DMS79 treated with DMSO at 0.1 percent for 48 hours (cell line): ENCODE measurements around the gene TBCCD1.

Experiments used
- DNase-seq: peaks from one replicate; lab custom pipeline; 2025; lab: John Stamatoyannopoulos, UW

The TBCCD1 gene, protein sequence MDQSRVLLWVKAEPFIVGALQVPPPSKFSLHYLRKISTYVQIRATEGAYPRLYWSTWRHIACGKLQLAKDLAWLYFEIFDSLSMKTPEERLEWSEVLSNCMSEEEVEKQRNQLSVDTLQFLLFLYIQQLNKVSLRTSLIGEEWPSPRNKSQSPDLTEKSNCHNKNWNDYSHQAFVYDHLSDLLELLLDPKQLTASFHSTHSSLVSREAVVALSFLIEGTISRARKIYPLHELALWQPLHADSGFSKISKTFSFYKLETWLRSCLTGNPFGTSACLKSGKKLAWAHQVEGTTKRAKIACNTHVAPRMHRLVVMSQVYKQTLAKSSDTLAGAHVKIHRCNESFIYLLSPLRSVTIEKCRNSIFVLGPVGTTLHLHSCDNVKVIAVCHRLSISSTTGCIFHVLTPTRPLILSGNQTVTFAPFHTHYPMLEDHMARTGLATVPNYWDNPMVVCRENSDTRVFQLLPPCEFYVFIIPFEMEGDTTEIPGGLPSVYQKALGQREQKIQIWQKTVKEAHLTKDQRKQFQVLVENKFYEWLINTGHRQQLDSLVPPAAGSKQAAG

DNA sequence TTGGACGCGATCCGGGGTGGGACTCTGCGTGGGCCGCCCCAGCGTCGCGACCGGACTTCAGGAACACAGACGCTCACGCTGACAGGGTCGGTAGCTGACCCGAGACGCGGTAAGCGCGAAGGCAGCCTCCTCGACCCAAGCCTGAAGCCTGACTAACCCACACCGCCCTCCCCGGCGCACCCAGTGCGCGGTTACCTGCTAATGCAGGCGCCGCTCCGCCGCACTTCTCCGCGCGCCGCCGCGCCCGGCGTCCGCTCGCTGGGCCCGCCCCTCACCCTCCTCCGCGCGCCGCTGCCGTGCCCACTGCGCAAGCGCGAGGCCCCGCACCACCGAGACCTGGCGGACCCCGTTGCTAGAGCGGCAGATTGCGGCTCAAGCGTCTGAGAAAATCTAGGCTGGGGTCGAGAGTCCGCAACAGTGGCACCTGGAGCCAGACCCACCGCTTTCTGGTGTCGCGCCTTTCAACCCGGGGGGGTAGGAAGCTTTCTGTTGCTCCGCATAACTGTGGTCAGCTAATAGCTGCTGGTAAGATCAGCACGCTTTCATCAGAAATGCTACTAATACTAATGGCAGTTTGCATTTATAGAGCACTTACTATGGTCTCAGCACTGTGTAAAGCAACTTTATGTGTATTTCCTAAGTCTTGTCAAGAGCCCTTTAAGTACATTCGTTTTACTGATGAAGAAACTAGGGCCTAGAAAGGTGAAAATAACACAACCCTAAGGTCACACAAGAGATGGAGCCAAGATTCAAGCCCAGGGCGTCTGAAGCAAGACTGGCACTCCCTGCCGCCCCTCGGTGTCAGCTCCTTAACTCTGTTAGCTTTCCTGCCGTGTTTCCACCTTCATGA lies at the start of gene TBCCD1:
Gene TBCCD1, minus strand, starts transcription at position 268 of the 850 bp plus-strand sequence. CDS start 3,010 bp downstream, outside the sequence.
- peak; percentile 87 for DNase-seq

DNA sequence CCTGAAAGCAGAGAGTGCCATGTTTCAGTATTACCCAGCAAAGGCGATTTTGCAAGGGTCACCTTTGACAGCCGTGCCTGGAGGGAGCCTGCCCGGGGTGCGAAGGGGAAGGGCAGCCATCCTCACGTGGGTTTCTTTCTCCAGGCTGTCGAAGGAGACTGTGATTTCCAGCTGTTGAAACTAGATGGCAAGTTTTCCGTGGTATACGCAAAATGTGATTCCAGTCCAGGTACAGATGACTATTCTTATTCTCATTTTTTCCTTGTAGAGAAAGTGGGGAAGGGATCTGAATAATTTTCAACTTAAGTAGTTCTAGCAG lies 49.1 kb upstream of the TBCCD1 start:
- no peak for DNase-seq

DNA sequence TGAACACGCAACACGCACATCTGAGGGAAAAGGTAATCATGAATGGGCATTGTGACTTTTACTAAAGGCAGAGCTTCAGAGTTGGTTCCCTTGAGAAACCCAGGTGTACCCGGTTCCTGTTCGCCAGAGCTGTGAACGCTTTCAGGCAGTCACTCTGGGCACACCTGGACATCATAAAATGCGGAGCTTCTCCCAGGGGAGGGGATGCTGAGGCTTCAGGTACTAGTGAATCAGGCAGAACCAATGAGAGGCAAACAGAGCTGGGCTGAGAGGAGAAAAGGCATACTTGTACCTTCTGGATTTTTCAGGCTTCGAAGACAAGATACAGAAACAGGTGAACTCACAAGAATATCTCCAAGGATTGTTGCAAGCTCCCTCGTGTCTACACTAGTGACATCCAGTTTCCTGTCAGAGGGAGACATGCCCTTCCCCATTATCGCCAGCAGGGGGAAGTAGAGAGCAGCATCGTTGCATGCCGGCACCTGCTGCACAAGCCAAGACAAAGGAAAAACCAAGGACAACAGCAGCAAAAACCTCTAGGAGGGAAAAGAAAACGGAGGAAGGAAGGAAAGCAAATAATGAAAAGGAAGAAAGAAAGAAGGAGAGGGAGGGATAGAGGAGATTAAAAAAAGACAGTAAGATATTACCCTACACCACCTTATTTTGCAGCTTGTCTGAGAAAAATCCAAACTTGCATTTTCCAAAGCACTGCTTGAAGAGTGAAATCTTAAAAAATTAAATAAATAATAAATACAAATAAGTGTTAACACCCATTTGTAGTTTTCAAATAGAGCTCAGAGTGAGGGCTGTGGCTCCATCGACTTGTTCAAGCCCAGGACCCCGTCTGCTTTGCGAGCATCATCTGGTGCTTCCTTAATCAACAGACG lies 47.7 kb upstream of the TBCCD1 start:
- peak; percentile 89 for DNase-seq

DNA sequence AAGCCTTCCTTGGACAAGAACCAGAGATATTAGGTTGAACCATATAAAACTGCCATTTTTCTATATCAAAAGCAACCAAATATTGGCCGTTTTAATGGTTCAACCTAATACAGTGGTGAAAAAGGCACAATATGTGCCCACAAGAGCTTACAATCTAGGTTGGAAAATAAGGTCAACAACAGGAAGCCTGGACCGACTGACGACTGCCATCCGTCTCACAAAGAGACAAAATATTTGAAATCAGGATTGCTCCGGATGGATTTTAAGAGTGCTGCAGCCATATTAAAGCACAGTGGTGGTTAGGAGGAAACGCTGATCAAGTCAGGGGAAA lies 47.1 kb upstream of the TBCCD1 start:
- DNase-seq = no peak

DNA sequence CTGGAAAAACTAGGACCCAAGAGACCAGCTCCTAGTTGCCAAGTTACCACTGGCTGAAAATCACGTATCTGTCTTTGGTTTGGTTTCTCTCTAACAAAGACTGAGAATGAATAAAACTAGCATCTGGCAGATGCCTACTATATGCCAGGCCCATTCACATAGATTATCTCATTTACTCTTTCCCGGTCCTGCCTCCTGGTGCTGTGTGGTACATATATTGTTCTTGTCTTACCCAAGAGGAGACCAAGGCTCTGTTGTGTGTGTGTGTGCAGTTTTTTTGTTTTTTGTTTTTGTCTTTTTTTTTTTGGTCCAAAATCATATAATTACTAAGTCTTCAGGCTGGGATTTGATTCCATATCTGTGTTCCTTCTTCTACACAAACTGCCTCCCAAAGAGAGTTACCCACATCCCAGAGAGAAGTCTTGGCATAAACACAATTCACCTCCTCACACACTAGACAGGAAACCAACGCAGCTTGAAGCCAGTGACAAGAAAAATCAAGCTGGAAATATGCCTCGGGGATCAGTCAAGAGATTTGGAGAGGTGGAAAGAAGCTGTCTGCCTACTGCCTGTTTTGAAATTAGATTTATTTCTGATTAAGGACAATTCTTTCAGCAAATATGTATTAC lies 46.6 kb upstream of the TBCCD1 start:
- peak; percentile 27 for DNase-seq

DNA sequence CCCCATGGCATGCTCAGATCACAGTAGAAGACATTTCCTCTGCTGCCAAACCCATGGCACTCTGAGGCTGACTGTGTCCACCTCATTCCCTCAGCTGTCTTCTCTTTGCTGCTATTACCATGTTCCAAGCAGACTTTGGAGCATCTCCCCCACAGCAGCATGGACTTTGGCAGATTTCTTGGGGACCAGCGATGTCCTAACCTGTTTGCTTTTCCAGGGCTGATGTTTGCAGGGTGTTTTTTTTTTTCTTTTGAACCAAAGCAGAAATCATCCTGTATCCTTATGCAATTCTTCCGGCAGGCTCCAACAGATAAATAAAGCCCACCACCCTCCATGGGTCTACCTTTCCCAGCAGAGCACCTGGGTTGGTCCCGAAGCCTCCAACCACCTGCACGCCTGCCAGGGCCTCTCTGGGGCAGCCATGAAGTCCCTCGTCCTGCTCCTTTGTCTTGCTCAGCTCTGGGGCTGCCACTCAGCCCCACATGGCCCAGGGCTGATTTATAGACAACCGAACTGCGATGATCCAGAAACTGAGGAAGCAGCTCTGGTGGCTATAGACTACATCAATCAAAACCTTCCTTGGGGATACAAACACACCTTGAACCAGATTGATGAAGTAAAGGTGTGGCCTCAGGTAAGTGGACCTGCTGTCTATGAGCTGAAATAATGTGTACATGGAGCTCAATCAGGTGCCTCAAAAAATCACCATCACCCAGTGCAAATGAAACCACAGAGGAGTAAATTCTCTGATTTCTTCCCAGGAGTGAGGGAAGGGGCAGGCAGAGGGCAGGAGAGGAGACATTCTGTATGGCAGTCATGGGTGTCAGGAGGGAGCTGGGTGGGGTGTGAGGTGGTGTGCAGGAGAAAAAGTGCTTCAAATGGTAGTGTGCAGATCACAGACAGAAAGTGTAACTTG lies 45.8 kb upstream of the TBCCD1 start, which contains the start of gene AHSG:
Gene AHSG, plus strand, starts transcription at position 340 of the 916 bp plus-strand sequence. Its CDS starts 82 bp downstream, at position 422.
- no peak for DNase-seq

DNA sequence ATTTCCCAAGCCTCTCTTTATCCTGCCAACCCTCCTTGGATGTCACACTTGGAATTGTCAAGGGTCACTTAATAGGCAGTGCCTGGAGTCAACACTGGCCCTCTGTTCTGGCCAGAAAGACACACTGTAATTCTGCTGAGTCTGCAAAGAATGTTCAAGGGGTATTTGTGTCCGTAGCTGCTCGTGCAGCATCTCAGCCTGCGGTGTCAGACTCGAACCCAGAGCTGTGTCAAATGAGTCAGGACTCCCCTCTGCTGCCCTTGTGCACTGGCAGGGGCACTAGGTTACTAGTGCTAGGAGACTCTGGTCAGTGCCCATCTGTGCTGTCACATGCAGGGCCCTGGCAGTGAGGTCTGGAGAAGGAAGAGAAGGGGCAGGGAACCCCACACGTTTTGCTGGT lies 44.9 kb upstream of the TBCCD1 start:
- no peak for DNase-seq

DNA sequence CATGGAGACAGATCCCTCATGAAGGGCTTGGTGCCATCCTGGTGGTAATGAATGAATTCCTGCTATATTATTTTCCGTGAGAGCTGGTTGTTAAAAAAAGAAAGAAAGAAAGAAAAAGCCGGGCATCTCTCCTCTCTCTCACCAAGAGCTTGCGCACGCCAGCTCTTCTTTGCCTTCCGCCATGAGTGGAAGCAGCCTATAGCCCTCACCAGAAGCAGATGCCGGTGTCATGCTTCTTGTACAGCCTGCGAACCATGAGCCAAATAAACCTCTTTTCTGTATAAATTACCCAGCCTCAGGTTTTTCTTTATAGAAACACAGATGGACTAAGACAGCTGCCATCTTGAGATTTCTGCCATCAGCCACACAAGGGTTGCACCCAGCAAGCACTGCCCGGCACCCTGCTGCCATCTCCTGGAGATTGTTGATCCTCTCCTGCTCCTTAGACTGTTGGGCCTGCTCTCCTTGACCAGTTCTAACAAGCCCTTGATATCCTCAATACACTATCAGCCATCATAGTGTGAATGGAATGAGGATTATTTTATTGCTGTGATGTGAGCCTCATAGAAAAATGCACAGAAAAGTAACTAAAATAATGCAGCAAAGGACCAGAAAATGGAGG lies 42.2 kb upstream of the TBCCD1 start:
- DNase-seq = no peak

DNA sequence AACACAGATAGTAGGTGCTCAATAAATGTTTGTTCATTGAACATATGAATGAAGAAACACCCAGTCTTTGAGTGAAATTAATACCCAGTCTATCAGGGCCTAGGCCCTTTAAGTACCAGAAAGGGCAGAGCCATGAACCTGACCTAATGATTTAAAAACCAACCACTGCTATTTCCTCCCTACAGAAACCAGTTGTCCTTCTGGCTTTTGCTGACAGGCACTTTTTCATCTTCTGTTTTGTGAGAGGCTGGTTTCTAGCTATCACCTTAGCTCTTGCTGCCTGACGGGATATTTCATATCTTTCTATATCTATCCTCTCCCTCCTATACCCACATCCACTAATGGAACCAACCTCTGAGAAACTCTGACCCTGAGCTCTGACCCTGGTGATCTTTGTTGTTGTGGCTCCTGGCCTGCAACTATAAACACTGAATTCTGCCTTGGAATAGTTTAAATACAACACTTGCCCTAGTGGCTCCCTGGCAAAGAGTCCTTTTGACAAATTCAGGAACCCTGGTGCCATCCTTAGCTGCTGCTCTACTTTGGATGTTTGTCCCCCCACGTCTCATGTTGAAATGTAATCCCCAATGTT lies 41.6 kb upstream of the TBCCD1 start:
- no peak for DNase-seq

DNA sequence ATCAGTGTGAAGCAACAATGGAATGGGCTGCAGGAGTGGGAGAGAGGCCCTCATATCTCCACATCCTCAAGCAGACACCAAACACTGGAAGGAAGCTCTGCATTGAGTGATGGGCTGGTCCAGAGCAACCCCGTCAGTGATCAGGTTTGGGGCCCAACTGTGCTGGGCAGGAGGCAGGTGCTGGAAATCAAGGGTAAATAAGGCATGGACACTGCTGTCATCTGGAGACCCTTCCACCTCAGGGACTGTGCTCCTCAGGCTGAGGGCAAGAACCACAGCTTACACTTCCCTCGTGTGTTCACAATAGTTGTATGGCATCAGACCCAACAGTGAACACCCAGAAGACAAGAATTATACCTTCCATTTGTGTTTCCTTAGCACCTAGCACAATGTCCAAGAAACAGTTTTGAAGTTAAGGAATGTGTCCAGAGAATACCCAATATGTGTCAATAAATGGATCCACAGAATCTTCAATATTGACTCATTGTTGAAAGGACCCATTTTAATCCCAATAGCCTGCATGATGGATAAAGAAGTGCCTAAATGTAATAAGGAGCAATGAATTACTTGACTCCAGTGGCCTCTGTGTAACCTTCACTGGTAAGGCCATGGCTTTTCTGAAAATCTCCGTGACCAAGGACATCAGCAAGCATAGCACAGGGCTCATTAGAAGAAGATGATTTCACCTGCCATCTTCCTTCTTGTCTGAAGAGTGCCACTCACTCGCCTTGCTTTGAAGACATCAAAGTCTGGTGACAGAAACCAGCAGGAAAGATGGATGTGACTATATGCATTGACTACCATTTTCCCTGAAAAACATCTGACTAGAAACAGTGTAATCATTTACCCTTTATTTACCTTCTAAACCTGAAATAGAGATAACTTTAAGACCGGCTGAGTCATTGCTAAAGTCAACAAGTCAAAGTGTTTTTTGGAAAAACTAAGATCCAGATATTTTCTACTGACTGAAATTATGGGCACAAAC lies 38.7 kb upstream of the TBCCD1 start:
- DNase-seq = no peak

DNA sequence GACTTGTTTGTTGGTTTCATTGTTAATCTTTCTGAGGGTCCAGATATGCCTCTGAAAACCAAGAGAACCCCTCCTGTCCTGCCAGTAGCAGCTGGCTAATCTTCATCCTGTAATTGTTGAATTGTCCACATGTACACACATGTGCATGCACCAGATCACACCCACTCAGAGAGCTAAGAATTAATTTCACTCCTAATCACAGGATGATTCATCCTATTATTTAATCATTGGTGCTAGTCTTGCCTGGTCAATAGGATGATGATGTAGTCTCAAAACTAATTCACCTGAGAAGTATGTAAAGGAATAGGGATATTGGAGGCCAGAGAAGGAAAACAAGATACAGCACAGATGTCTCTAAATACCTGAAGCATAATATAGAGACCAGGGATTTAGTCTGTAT lies 37.9 kb upstream of the TBCCD1 start:
- DNase-seq = no peak

DNA sequence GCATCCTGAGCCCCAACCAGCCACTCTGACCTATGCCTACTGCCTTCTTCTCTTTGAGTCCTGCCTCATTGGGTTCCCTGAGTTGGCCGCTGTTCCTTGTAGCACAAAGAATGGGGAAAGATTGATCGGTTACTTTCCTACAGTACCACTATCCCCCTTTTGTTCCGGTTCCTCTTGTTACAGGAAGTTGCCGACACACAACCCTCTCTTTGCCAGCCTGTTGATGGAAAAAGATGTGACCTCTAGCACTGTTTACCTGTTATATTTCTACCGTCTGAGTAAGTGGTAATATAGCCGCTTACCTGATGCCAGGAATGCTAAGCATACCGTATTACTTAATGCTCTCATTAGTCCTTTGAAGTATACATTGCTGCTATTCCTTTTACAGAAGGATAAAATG lies 36.0 kb upstream of the TBCCD1 start:
- DNase-seq = no peak

DNA sequence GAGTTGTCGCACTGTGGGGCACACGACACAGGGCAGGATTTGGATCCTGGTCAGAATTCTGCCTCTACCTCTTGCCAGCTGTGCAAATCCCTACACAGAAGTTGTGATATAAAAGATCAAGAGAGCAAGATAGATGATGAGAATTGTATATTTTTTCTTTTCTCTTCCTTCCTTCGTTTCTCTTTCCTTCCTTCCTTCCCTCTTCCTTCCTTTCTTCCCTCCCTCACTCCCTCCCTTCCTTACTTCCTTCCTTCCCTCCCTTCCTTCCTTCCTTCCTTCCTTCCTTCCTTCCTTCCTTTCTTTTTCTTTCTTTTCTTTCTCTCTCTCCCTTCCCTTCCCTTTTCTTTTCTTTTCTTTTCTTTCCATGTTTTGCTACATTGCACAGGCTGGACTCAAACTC lies 33.8 kb upstream of the TBCCD1 start:
- no peak for DNase-seq

DNA sequence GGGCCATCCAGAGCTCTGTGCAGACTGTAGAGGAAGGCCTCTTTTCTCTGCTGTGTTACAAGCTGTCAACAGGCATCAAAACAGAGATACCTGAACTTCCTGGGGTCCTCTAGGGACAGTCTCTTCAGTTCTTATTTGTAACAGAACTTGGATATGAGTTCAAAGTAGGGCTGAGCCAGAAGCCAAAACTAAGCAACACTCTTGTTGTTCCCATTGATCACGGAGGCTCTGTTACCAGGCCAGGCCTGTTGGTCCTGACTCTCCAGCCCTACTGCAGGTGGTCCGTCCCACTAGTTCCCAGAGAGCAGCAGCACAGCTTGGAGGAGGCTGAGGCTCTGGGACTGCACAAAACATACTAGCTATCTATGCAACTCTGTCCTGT lies 32.6 kb upstream of the TBCCD1 start:
- no peak for DNase-seq

DNA sequence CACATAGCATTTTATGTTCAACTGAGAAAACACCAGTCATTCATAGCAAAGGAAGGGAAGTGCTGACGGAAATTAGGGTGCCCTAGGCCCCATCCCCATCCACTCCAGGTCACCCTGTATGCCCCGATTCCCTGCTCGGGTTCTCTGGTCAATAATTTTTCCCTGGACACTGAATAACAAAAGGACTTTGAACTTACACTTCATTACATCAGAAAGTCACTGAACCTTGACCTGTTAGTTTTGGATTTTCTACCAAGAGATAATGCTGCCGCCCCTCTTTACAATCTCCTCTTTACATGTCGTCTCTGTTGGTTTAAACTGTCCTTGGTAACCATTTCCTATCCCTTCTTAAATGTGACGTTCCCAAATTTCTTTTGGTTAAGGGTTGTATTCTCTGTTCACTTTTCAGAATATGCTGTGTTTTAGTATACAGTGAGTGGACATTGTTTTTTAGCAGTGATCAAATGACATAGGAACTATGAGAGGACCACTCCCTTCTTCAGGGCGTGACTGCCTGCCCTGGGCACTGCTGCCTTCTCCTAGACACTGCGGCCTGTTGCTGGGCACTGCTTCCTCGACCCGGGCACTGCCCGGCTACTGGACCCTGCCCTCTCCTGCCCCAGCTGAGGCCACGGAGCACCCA lies 32.1 kb upstream of the TBCCD1 start:
- DNase-seq = no peak

DNA sequence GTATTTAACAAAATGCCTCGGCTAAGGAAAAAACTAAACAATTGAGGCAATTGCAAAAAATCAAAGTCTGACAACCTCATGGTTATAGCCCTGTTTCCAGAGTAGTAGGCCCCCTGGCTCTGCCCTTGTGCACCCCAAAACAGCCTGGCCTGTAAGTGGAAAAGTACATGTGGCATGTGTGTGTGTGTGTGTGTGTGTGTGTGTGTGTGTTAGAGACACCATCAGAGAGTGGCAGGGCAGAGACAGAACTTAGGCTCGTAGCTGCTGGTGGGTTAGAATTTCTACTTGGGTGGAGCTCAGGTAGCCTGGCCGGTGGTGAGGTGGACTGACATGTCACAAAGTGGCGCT lies 31.6 kb upstream of the TBCCD1 start:
- DNase-seq = no peak

DNA sequence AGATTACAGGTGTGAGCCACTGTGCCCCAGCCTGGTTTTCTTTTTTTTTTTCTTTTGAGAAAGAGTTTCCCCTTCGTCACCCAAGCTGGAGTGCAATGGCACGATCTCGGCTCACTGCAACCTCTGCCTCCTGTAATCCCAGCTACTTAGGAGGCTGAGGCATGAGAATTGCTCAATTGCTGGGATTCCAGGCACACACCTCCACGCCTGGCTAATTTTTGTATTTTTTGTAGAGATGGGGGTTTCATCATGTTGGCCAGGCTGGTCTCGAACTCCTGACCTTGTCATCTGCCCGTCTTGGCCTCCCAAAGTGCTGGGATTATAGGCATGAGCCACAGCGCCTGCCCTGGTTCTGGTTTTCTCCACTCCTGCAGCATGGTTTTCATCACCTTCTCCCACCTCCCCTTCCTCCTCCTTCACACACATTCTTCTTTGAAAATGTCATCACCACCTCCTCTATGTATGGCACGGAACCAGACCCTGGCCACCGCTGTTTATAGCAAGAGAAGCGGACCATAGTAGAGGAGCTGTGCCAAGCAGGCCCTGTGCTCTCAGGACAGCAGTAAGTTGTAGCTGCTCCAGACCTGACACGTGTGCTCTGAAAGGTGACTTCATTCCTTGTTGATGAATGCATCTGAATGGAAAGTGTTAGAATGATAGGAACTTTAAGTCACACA lies 31.1 kb upstream of the TBCCD1 start:
- no peak for DNase-seq
